HEK293T (cell line): Measurements from ENCODE around the gene MED12L.

Experiments
- BHLHE40 ChIP-seq: fragments of 450-650 bp; IDR thresholded peaks from 2 replicates; pipeline ENCODE4 v1.6.1; 2016; ENCODE audit warnings: mild to moderate bottlenecking, moderate library complexity, borderline replicate concordance
- FOXA1 ChIP-seq: fragments of 450-650 bp; IDR thresholded peaks from 2 replicates; pipeline ENCODE4 v1.6.1; 2016; ENCODE audit warnings: mild to moderate bottlenecking
- FOXK2 ChIP-seq: fragments of 450-650 bp; IDR thresholded peaks from 2 replicates; pipeline ENCODE4 v1.6.1; 2016; ENCODE audit warnings: mild to moderate bottlenecking
- FOXM1 ChIP-seq: fragments of 450-650 bp; IDR thresholded peaks from 2 replicates; pipeline ENCODE4 v1.6.1; 2017; ENCODE audit warnings: mild to moderate bottlenecking, borderline replicate concordance
- SP1 ChIP-seq: fragments of 450-650 bp; IDR thresholded peaks from 2 replicates; pipeline ENCODE4 v1.6.1; 2017
- SUZ12 ChIP-seq: fragments of 450-650 bp; IDR thresholded peaks from 2 replicates; pipeline ENCODE4 v1.6.1; 2016; ENCODE audit warnings: mild to moderate bottlenecking
- TARDBP ChIP-seq: fragments of 450-650 bp; IDR thresholded peaks from 2 replicates; pipeline ENCODE4 v1.6.1; 2016
- ZNF384 ChIP-seq: fragments of 450-650 bp; IDR thresholded peaks from 2 replicates; pipeline ENCODE4 v1.6.1; 2016

- no peak for TF ChIP-seq FOXM1
- TF ChIP-seq SP1 = no peak
- TF ChIP-seq FOXA1 = no peak
- no peak for TF ChIP-seq SUZ12
- no peak for TF ChIP-seq BHLHE40
- no peak for TF ChIP-seq FOXK2
- TF ChIP-seq ZNF384 = no peak
- TF ChIP-seq TARDBP = no peak
Observed at GRCh38 chr3:151403246-151403645, 317.8 kb downstream of the MED12L start.
